Nephron (organoid): ENCODE measurements around the gene RHOXF1.
"Not testable (repeated sequence)": the region's sequence is repeated elsewhere in the genome, so short reads cannot be mapped to it uniquely, and the experiment has no call there.

ENCODE experiments used
- H3K27ac Mint-ChIP-seq, 3 experiments: 2 replicates each; pipeline ENCODE4 v1.8.0; 2020; ENCODE audit warnings: mixed read lengths in 3 of 3, mild to moderate bottlenecking in 2 of 3, moderate library complexity in 1 of 3
- H3K27me3 Mint-ChIP-seq: 2 replicates; pipeline ENCODE4 v1.8.0; 2021; ENCODE audit warnings: low read depth, mild to moderate bottlenecking, moderate library complexity, mixed read lengths
- H3K36me3 Mint-ChIP-seq: 2 replicates; pipeline ENCODE4 v1.8.0; 2020; ENCODE audit warnings: low read depth, mixed read lengths
- H3K4me1 Mint-ChIP-seq: 2 replicates; pipeline ENCODE4 v1.8.0; 2020; ENCODE audit warnings: mixed read lengths
- H3K4me3 Mint-ChIP-seq, 3 experiments: 2 replicates each; pipeline ENCODE4 v1.8.0; 2020; ENCODE audit warnings: mild to moderate bottlenecking in 3 of 3, mixed read lengths in 3 of 3, moderate library complexity in 2 of 3
- H3K9me3 Mint-ChIP-seq: 2 replicates; pipeline ENCODE4 v1.8.0; 2020; ENCODE audit warnings: mixed read lengths
- CTCF ChIP-seq, 3 experiments: fragments of 200-600 bp; sonication (generic); IDR thresholded peaks; one replicate each; pipeline ENCODE4 v1.5.0; 2021; ENCODE audit warnings: antibody characterized with exemption in 3 of 3; ENCODE audit not compliant: unreplicated experiment in 3 of 3

Gene RHOXF1

GRCh38 chrX:120125444-120125843, 9.7 kb upstream of the RHOXF1 start:
- Mint-ChIP-seq H3K27ac (no peak overlapping the region), H3K4me1 (no peaks in the 10 kb centered on the region), H3K27me3 (no peaks in the 10 kb centered on the region)

DNA sequence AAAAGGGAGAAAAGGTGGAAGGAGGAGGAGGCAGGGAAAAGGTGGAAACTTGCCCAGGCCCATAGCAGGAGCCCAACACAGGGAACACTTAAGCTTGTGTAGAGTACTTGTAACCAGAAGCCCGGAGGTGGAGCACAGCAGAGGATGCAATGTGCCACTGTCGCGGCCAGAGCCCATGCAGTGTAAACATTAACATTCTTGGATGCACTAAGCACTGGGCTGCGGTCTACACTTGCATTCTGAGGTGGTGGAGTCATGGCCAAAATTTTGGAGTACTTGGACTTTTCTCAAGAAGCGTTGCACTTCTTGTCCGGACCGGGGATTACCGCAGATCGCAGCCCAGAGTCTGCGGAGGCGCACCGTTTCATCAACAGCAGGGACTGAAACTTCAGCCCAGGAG, 4.5 kb upstream of the RHOXF1 start:
- Mint-ChIP-seq H3K27me3 (no peaks in the 10 kb centered on the region), H3K4me3 (no peak overlapping the region), H3K4me1 (no peaks in the 10 kb centered on the region), H3K27ac (no peak overlapping the region), H3K9me3 (no peaks in the 10 kb centered on the region), H3K36me3 (no peaks in the 10 kb centered on the region)
- no peak for TF ChIP-seq CTCF (IDR thresholded peaks at IDR 0.05; ENCODE audit: unreplicated experiment in 3 of 3)

More at GRCh38 chrX:120125444-120125843, 9.7 kb upstream of the RHOXF1 start:
- no peak overlapping the region for H3K4me3 Mint-ChIP-seq
- H3K36me3 Mint-ChIP-seq: no peaks in the 10 kb centered on the region
- no peak for TF ChIP-seq CTCF (IDR thresholded peaks at IDR 0.05; ENCODE audit: unreplicated experiment in 3 of 3)
- H3K9me3 Mint-ChIP-seq: no peaks in the 10 kb centered on the region

GRCh38 chrX:120111611-120112010, 4.1 kb downstream of the RHOXF1 start:
- no peak for TF ChIP-seq CTCF (IDR thresholded peaks at IDR 0.05; ENCODE audit: unreplicated experiment in 3 of 3)
- no peaks in the 10 kb centered on the region for H3K36me3 Mint-ChIP-seq
- peaks cover 5% of the 10 kb centered on the region for H3K9me3 Mint-ChIP-seq
- no peaks in the 10 kb centered on the region for H3K27me3 Mint-ChIP-seq
- H3K27ac Mint-ChIP-seq: no peak overlapping the region
- no peak overlapping the region for H3K4me3 Mint-ChIP-seq
- H3K4me1 Mint-ChIP-seq: no peaks in the 10 kb centered on the region

DNA sequence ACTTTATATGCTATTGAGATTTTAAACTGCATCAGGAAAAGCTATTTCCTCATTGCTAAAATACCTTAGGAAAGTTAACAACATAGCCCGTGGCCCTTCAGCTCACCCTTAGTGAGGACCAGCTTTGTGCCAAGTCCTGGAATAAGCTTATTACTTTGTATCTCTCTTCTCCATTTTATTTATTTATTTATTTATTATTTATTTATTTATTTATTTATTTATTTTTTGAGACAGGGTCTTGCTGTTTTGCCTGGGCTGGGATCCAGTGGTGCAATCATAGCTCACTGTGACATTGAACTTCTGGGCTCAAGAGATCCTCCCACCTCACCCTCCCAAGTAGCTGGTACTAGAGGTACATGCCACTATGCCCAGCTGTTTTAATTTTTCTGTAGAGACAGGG, 6.3 kb downstream of the RHOXF1 start:
- TF ChIP-seq CTCF (IDR thresholded peaks at IDR 0.05; ENCODE audit: unreplicated experiment in 3 of 3): no peak
- no peaks in the 10 kb centered on the region for H3K4me1 Mint-ChIP-seq
- H3K9me3 Mint-ChIP-seq: peaks cover 10% of the 10 kb centered on the region
- no peak overlapping the region for H3K4me3 Mint-ChIP-seq
- H3K36me3 Mint-ChIP-seq: no peaks in the 10 kb centered on the region
- H3K27ac Mint-ChIP-seq: no peak overlapping the region
- no peaks in the 10 kb centered on the region for H3K27me3 Mint-ChIP-seq

GRCh38 chrX:120104707-120105106, 11.0 kb downstream of the RHOXF1 start:
- not testable (repeated sequence) for H3K27me3 Mint-ChIP-seq, H3K4me3 Mint-ChIP-seq, H3K4me1 Mint-ChIP-seq, H3K27ac Mint-ChIP-seq, H3K36me3 Mint-ChIP-seq
- H3K9me3 Mint-ChIP-seq: peaks cover 30% of the 10 kb centered on the region

DNA sequence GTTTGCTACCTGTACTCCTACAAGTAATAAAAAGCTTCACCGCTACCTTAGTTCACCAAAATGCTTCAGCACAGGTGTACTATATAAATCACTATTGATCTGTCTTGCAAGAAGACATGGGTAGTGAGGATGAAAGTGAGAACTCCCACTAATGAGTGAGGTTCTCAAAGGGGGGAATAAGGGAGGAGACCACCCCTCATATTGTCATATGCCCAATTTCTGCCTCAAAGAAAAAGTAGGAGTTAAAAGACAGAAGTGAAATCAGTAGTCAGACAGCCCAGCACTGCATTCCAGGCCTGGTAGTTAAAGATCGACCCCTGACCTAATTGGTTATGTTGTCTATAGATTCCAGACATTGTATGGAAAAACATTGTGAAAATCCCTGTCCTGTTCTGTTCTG, 14.7 kb downstream of the RHOXF1 start:
- H3K36me3 Mint-ChIP-seq, H3K27me3 Mint-ChIP-seq, H3K4me1 Mint-ChIP-seq, H3K27ac Mint-ChIP-seq, H3K4me3 Mint-ChIP-seq: not testable (repeated sequence)
- H3K9me3 Mint-ChIP-seq: peaks cover 33% of the 10 kb centered on the region

DNA sequence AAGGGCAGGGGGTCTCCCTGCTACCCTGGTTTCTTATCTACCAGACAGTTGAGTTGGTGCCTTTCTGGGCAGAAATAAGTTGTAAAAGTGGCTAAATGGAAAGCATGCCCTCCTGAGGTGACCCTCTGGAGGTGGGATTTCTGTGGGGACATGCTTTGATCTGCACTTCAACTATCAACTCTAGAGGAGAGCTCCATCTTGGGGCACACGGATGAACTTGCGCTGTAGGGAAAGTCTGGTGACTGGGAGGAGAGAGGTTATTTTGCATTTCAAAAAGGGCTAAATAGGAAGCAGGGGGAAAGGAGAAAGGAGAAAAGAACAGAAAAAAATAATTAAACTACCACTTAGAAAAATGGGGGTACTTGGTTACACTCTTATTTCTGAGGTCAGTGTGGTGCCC, 25.5 kb downstream of the RHOXF1 start:
- H3K27ac Mint-ChIP-seq: no peak overlapping the region
- H3K36me3 Mint-ChIP-seq: no peaks in the 10 kb centered on the region
- H3K9me3 Mint-ChIP-seq: peaks cover 11% of the 10 kb centered on the region
- peaks cover 6% of the 10 kb centered on the region for H3K27me3 Mint-ChIP-seq
- no peak overlapping the region for H3K4me3 Mint-ChIP-seq
- TF ChIP-seq CTCF (IDR thresholded peaks at IDR 0.05; ENCODE audit: unreplicated experiment in 3 of 3): no peak
- H3K4me1 Mint-ChIP-seq: peaks cover 9% of the 10 kb centered on the region
